ACC112 (cell line): ENCODE data around the gene WDR54.
"Not testable (repeated sequence)": the region's sequence is repeated elsewhere in the genome, so short reads cannot be mapped to it uniquely, and the experiment has no call there.

Experiments used
- H2AFZ ChIP-seq: fragments of 200-600 bp; sonication (generic); one replicate; pipeline ENCODE4 v1.6.0; 2017; ENCODE audit warnings: antibody characterized with exemption, low read length; ENCODE audit not compliant: unreplicated experiment
- H3K27ac ChIP-seq: fragments of 200-600 bp; sonication (generic); 2 replicates; pipeline ENCODE4 v1.5.1; 2014; ENCODE audit warnings: low read depth, mild to moderate bottlenecking, antibody characterized with exemption, low read length, moderate library complexity
- H3K27me3 ChIP-seq: fragments of 200-600 bp; sonication (generic); 2 replicates; pipeline ENCODE4 v1.6.1; 2014; ENCODE audit warnings: mild to moderate bottlenecking, antibody characterized with exemption, low read length, moderate library complexity, mixed read lengths; ENCODE audit not compliant: insufficient read depth
- H3K36me3 ChIP-seq: fragments of 200-600 bp; sonication (generic); 2 replicates; pipeline ENCODE4 v1.6.1; 2016; ENCODE audit warnings: mild to moderate bottlenecking, antibody characterized with exemption, low read length, moderate library complexity, mixed read lengths; ENCODE audit not compliant: insufficient read depth
- H3K4me1 ChIP-seq: fragments of 200-600 bp; sonication (generic); one replicate; pipeline ENCODE4 v1.6.1; 2016; ENCODE audit warnings: low read length, mixed read lengths; ENCODE audit not compliant: insufficient read depth, unreplicated experiment, control insufficient read depth
- H3K4me3 ChIP-seq: fragments of 200-600 bp; sonication (generic); 2 replicates; pipeline ENCODE4 v1.5.1; 2014; ENCODE audit warnings: mild to moderate bottlenecking, low read depth, low read length
- H3K79me2 ChIP-seq: fragments of 200-600 bp; sonication (generic); one replicate; pipeline ENCODE4 v1.6.0; 2016; ENCODE audit warnings: low read length; ENCODE audit not compliant: control insufficient read depth, unreplicated experiment, insufficient read depth

WDR54 gene

DNA sequence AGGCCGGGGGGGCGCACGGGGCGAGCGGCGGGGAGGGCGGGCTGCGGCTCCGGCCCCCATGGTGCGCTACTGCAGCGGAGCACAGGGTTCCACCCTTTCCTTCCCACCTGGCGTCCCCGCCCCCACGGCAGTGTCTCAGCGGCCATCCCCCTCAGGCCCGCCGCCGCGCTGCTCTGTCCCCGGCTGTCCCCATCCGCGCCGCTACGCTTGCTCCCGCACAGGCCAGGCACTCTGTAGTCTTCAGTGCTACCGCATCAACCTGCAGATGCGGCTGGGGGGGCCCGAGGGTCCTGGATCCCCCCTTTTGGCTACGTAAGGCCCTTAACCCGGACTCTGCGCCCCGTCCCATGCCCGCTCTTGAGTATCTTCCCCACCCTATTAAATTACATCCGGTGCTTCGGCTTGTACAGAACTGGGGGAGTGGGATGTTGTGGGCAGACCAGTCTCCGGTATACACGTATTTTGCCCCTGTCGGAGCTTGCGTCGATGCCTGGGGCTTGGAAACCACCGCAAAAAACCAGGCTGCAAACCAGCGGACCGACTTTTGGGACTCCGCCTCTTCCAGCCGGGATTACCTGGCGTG lies 36.1 kb downstream of the WDR54 start:
- Histone ChIP-seq H3K4me1 (peaks cover 20% of the 10 kb centered on the region), H3K27me3 (no peaks in the 10 kb centered on the region), H2AFZ (peak overlapping the region; percentile 84), H3K4me3 (peak overlapping the region; percentile 91), H3K36me3 (no peaks in the 10 kb centered on the region), H3K79me2 (peaks cover 17% of the 10 kb centered on the region), H3K27ac (peak overlapping the region; percentile 83)

GRCh38 chr2:74458132-74458937 lies 36.8 kb downstream of the WDR54 start, which contains the start of gene WBP1:
Gene WBP1 (plus strand): TSS chr2:74458438. CDS start chr2:74458603, 165 bp downstream.
- Histone ChIP-seq H3K4me3 (peak within 1 kb of the TSS; percentile 91), H3K27me3 (no peaks in the 10 kb centered on the region), H3K36me3 (no peaks in the 10 kb centered on the region), H3K79me2 (peaks cover 17% of the 10 kb centered on the region), H2AFZ (peak within 1 kb of the TSS; percentile 84), H3K27ac (peak within 1 kb of the TSS; percentile 83), H3K4me1 (peaks cover 20% of the 10 kb centered on the region)

DNA sequence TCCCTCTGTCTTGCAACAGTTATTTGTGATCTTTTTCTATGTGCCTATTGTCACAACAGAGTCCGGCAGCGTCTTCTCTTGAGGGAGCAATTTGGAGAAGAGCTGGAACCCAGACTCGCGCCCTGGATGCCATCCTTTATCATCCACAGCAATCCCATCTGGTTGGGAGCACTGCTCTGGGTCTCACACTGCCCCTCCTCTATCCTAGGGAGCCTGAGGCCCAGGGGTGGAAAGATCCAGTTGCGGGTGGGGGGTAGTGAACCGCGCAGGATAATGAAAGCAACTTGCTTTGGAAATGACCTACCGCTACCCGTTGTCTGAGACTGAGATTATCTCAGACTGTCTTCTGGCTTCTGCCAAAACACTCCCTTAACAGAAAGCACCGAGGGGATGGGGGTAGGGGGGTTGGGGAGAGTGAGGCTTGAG lies 37.4 kb downstream of the WDR54 start:
- Histone ChIP-seq H2AFZ (no peak overlapping the region), H3K27me3 (no peaks in the 10 kb centered on the region), H3K27ac (peak overlapping the region; percentile 17; the same call in 1 of the 2 replicates), H3K36me3 (no peaks in the 10 kb centered on the region), H3K79me2 (peaks cover 17% of the 10 kb centered on the region), H3K4me3 (peak overlapping the region; percentile 91), H3K4me1 (peaks cover 20% of the 10 kb centered on the region)

DNA sequence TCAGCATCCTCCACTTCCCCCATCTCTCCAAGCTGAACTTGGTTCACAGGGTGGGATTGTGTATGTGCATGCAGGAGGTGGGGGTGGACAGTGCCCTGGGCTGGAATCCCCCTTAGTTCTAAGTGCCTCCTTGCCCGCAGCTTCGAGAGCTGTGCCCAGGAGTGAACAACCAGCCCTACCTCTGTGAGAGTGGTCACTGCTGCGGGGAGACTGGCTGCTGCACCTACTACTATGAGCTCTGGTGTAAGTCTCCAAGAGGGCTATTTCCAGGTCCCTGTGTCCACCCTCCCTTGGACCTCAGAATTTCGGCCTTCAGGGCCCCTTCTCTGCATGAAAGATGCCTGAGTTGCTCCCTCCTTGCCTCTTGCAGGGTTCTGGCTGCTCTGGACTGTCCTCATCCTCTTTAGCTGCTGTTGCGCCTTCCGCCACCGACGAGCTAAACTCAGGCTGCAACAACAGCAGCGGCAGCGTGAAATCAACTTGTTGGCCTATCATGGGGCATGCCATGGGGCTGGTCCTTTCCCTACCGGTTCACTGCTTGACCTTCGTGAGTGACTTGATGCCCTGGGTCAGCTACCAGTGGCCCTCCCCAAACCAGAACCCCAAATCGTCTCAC lies 38.1 kb downstream of the WDR54 start:
- peaks cover 24% of the 10 kb centered on the region for H3K79me2 ChIP-seq
- H3K27me3 ChIP-seq, H3K27ac ChIP-seq, H3K36me3 ChIP-seq, H2AFZ ChIP-seq: not testable (repeated sequence)
- peaks cover 17% of the 10 kb centered on the region for H3K4me1 ChIP-seq
- H3K4me3 ChIP-seq = peak overlapping the region; percentile 91

DNA sequence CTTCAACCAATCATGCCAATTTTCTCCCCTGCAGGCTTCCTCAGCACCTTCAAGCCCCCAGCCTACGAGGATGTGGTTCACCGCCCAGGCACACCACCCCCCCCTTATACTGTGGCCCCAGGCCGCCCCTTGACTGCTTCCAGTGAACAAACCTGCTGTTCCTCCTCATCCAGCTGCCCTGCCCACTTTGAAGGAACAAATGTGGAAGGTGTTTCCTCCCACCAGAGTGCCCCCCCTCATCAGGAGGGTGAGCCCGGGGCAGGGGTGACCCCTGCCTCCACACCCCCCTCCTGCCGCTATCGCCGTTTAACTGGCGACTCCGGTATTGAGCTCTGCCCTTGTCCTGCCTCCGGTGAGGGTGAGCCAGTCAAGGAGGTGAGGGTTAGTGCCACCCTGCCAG lies 38.7 kb downstream of the WDR54 start:
- peaks cover 17% of the 10 kb centered on the region for H3K4me1 ChIP-seq
- H3K79me2 ChIP-seq = peaks cover 29% of the 10 kb centered on the region
- not testable (repeated sequence) for H3K36me3 ChIP-seq, H3K4me3 ChIP-seq, H3K27ac ChIP-seq, H2AFZ ChIP-seq, H3K27me3 ChIP-seq

GRCh38 chr2:74461187-74462053 lies 39.9 kb downstream of the WDR54 start:
- H3K27ac ChIP-seq = no peak overlapping the region
- H3K4me1 ChIP-seq = peaks cover 5% of the 10 kb centered on the region
- H3K4me3 ChIP-seq = no peak overlapping the region
- H3K27me3 ChIP-seq = no peaks in the 10 kb centered on the region
- no peaks in the 10 kb centered on the region for H3K36me3 ChIP-seq
- peaks cover 26% of the 10 kb centered on the region for H3K79me2 ChIP-seq
- H2AFZ ChIP-seq = no peak overlapping the region

DNA sequence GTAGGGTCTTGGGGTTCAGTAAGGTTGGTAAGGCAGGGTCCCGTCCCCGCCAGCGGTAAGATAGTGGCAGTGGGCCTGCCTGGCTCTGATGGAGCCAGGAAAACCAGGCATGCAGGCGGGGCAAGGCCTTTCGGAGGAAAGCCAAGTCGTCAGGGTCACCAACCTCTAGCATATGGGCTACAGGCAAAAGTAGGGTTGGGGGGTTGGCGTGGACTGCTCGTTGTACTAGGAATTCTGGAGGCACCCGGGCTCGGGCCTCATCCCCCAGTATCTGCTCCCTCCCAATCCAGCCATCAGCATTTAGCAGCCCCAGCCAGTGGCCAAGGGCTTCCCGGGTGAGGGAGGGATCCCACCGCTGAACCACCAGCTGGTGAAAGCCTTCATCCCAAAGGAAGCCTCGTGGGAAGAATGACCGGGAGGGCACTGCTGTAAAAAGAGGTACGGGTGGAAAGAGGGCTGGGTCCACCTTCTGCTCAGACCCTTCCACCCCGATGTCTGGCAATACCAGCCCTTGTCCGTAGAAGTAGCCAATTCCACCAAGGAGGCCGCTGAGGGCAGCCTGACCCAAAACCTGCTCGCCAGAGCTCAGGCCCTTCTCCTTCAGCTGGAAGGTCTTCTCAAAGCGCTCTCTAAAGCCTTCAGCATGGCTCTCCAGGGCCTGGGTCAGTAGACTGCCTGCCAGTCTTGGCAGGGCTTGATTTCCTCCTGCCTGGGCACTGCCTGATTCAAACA lies 40.7 kb downstream of the WDR54 start:
- no peak overlapping the region for H3K4me3 ChIP-seq
- H3K79me2 ChIP-seq = peaks cover 26% of the 10 kb centered on the region
- no peaks in the 10 kb centered on the region for H3K27me3 ChIP-seq
- H3K4me1 ChIP-seq = no peaks in the 10 kb centered on the region
- H2AFZ ChIP-seq = no peak overlapping the region
- H3K27ac ChIP-seq = no peak overlapping the region
- H3K36me3 ChIP-seq = no peaks in the 10 kb centered on the region

GRCh38 chr2:74462786-74463105 lies 41.2 kb downstream of the WDR54 start:
- Histone ChIP-seq H3K36me3 (no peaks in the 10 kb centered on the region), H3K4me1 (no peaks in the 10 kb centered on the region), H3K4me3 (no peak overlapping the region), H3K79me2 (peaks cover 26% of the 10 kb centered on the region), H3K27me3 (no peaks in the 10 kb centered on the region), H2AFZ (no peak overlapping the region), H3K27ac (no peak overlapping the region)

GRCh38 chr2:74464406-74464805 lies 42.9 kb downstream of the WDR54 start:
- Histone ChIP-seq H3K4me1 (no peaks in the 10 kb centered on the region), H3K36me3 (no peaks in the 10 kb centered on the region), H3K4me3 (peak overlapping the region; percentile 95), H3K27me3 (no peaks in the 10 kb centered on the region), H3K27ac (peak overlapping the region; percentile 70; the same call in 1 of the 2 replicates), H2AFZ (peak overlapping the region; percentile 98), H3K79me2 (peaks cover 21% of the 10 kb centered on the region)

GRCh38 chr2:74470742-74471141 lies 49.2 kb downstream of the WDR54 start:
- not testable (repeated sequence) for H3K27ac ChIP-seq, H3K36me3 ChIP-seq, H2AFZ ChIP-seq, H3K4me3 ChIP-seq, H3K4me1 ChIP-seq, H3K27me3 ChIP-seq
- H3K79me2 ChIP-seq = peaks cover 11% of the 10 kb centered on the region
